Measurements from ENCODE around the gene TSPAN3.

DNA sequence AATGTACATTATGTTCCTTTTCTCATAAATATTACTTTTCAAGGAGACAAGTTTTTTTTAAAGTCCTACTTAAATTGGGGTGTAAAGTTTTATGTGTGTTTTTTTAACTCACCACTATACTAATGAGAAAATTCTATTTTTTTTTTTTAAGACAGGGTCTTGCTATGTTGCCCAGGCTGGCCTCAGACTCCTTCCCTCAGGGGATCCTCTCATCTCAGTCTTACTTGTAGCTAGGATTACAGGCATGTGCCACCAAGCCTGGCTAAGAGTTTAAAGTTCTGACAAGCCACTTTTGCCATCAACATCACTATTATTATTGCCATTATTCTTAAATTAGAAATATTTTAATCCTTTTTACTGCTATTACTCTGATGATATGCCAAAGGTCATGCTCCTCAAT lies 7.7 kb downstream of the TSPAN3 start:
- TF ChIP-seq CTCF (IDR thresholded peaks at IDR 0.05), result no peak
- no peak for TF ChIP-seq POLR2AphosphoS5 (IDR thresholded peaks at IDR 0.05)
- TF ChIP-seq POLR2A (IDR thresholded peaks at IDR 0.05), result no peak
- no peak for TF ChIP-seq EP300 (IDR thresholded peaks at IDR 0.05)
